HFF-Myc (cell line): ENCODE data around the gene CACHD1.

Experiments used
- DNase-seq: peaks from one replicate; pipeline ENCODE4 v3.0.0-alpha.2; 2011; ENCODE audit warnings: low read depth; ENCODE audit errors: extremely low read depth
- H3K4me3 ChIP-seq: replicated peaks from 2 replicates; pipeline ENCODE4 v1.5.1; 2011; ENCODE audit warnings: low read depth, mild to moderate bottlenecking, control low read depth, low read length
- CTCF ChIP-seq: IDR thresholded peaks from 2 replicates; pipeline ENCODE4 v1.5.1; 2012; ENCODE audit warnings: mild to moderate bottlenecking, low read depth, low read length, control low read depth; ENCODE audit errors: missing control alignments

The CACHD1 gene

GRCh38 chr1:64679177-64679576, 209.2 kb downstream of the CACHD1 start:
- H3K4me3 ChIP-seq: no peak overlapping the region
- no peak for DNase-seq
- no peak for TF ChIP-seq CTCF

- no peak for TF ChIP-seq CTCF
- H3K4me3 ChIP-seq: no peak overlapping the region
- DNase-seq: no peak
These were observed 210.7 kb downstream of the CACHD1 start for GRCh38 chr1:64680599-64680998.

DNA sequence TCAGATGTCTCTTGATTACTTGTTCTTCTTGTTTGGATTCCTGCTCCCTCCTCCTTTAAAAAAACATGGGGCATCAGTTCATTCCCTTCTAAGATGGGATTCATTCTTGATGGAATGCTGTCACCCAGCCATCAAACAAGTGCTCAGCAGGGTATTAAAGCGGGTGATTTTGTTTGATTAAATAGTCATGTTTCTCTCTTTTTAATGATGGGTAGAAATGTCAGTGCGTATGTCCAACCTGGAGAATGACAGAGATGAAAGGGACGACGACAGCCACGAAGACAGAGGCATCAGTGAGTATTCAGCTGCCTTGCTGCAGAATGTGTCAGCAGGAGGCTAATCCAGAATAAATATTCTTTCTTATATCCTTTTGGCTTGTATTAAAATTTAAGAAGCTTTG, 211.1 kb downstream of the CACHD1 start:
- H3K4me3 ChIP-seq: no peak overlapping the region
- TF ChIP-seq CTCF: no peak
- no peak for DNase-seq

GRCh38 chr1:64683419-64683818, 213.5 kb downstream of the CACHD1 start:
- DNase-seq: no peak
- no peak for TF ChIP-seq CTCF
- no peak overlapping the region for H3K4me3 ChIP-seq

DNA sequence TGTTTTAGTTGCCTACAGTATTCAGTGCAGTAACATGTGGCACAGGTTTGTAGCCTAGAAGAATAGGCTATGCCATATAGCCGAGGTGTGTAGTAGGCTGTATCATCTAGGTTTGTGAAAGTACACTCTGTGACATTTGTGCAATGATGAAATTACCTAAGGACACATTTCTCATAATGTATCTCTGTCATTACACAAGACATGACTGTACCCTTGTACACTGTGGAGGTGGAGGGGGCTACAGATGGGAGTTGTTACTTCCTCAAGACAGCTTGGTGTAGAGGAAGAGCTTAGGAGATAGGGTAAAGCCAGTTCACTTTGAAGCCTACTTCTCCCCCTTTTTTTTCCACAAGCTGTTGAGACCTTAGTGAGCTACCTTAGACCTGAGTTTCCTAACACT, 215.3 kb downstream of the CACHD1 start:
- TF ChIP-seq CTCF: no peak
- H3K4me3 ChIP-seq: no peak overlapping the region
- no peak for DNase-seq

GRCh38 chr1:64685765-64686341, 215.9 kb downstream of the CACHD1 start:
- no peak overlapping the region for H3K4me3 ChIP-seq
- no peak for TF ChIP-seq CTCF
- DNase-seq: no peak
